Measurements from ENCODE around the gene EEF1A2.

Gene EEF1A2

GRCh38 chr20:63525185-63525584 is 26.3 kb upstream of the EEF1A2 start:
- peak overlapping the region; percentile 29 for H3K27ac ChIP-seq
- no peak for TF ChIP-seq ZFX (IDR thresholded peaks at IDR 0.05; ENCODE audit: borderline replicate concordance)

DNA sequence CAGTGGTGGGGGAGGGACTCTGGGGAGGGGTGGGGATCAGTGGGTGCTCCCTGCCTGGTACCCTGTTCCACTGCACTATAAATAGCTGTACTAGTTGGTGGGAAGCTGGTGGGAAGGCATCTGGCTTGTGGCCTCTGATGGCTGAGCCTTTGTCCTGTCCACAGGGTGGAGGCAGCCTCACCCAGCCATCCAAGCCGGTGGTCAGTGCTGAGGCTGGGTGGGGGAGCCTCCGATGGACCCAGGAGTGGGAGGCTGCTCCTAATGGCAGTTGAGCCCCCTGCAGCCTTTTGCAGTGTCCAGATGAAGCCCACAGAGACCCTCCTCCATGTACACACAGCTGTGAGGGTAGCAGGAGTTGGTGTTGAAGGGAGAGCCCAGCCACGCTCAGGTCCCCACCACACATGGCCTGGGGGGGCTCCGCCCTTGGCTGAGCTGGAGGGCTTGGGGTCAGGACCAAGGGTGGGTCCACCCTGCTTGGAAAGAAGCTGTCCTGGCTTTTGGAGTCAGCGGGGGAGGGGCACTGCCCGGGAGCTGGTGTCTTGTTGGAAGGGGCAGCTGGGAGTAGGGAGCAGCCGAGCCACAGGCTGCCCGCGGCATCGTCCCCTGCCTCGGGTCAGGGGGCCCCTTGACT is 24.2 kb upstream of the EEF1A2 start:
- TF ChIP-seq ZFX (IDR thresholded peaks at IDR 0.05; ENCODE audit: borderline replicate concordance) (no peak), CTCF (IDR thresholded peaks at IDR 0.05) (no peak)
- no peak overlapping the region for H3K27ac ChIP-seq

DNA sequence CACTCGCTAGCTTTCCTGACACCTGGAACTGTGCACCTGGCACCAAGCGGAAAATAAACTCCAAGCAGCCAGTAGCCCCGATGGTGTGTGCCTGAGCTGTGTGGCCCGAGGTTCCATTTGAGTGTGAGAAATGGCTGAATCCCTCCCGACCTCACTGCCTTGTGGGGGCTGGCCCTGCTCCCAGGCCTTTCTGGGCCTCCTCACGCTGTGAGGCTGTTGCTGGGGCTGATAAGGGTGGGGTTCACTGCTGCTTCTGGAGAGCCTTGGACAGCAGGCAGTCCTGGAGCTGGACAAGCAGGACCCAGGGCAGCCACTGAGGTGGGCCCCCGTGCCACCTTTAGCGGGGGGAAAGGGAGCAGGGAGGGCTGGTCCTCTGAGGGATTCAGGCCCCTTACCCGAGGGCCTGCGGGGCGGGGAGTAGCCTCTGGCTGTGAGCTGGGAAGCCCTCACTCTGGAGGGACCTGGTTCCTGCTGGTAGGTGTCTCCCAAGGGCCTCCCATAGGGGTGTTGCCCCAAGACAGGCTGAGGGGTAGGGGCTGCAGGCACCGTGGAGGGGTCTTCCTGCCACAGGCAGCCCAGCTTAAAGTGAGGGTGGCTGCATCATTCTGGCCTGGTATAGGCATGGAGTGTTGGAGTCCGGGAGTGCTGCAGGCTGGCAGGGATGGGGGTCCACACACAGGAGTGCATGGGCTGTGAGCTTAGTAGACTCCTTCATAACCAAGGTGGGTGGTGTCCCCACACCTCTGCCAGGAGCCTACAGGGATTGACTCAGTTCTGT is 23.4 kb upstream of the EEF1A2 start:
- TF ChIP-seq CTCF (IDR thresholded peaks at IDR 0.05) (no peak), ZFX (IDR thresholded peaks at IDR 0.05; ENCODE audit: borderline replicate concordance) (no peak)
- H3K27ac ChIP-seq: no peak overlapping the region

DNA sequence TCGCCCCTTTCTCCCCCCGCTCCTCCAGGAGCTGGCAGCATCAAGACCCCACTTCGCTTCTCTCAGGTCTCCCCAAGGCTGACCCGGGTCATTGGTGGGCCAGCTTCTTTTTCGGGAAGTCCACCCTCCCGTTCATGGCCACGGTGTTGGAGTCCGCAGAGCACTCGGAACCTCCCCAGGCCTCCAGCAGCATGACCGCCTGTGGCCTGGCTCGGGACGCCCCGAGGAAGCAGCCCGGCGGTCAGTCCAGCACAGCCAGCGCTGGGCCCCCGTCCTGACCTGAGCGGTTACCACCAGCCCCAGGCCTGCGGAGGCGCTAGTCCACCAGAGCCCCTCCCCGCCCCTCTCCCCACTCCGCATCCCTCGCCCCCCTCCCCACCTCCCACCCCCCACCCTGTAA is 22.7 kb upstream of the EEF1A2 start:
- TF ChIP-seq ZFX (IDR thresholded peaks at IDR 0.05; ENCODE audit: borderline replicate concordance) (no peak), CTCF (IDR thresholded peaks at IDR 0.05) (no peak)
- peak overlapping the region; percentile 92 for H3K27ac ChIP-seq

GRCh38 chr20:63520934-63521601 is 22.2 kb upstream of the EEF1A2 start:
- peak overlapping the region; percentile 92 for H3K27ac ChIP-seq
- TF ChIP-seq ZFX (IDR thresholded peaks at IDR 0.05; ENCODE audit: borderline replicate concordance) (no peak), CTCF (IDR thresholded peaks at IDR 0.05) (no peak)

DNA sequence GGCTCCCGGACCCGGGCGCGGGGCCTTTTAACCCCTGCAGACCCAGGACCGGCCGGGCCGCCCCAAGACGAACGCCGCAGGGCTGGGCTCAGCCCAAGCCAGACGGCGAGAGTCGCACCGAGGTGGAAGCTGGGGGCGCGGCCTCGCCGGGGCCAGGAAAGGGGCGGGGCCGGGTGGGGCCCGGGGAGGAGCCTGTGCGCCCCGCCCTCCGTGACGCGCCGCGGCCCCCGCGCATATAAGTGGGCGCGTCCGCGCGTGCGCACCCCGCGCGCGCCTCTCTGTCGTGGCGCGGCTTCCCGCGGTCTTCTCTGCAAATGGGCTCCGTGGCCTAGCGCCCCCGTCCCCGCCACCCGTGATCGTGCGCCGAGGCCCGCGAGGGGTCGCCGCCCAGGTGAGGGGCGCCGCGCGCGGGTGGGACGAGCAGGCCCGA is 21.6 kb upstream of the EEF1A2 start, which contains the start of gene PPDPF:
PPDPF (plus strand) TSS at position 262 of the 430 bp plus-strand sequence. CDS start 544 bp downstream, outside the sequence.
- peak within 1 kb of the TSS; percentile 92 for H3K27ac ChIP-seq
- no peak for TF ChIP-seq ZFX (IDR thresholded peaks at IDR 0.05; ENCODE audit: borderline replicate concordance)
- no peak for TF ChIP-seq CTCF (IDR thresholded peaks at IDR 0.05)

GRCh38 chr20:63519668-63520503 is 21.0 kb upstream of the EEF1A2 start:
- peak overlapping the region; percentile 92 for H3K27ac ChIP-seq

More at GRCh38 chr20:63519668-63520503, 21.0 kb upstream of the EEF1A2 start:
- peak; percentile 25; the same call in 1 of the 2 replicates for TF ChIP-seq CTCF (IDR thresholded peaks at IDR 0.05)
- TF ChIP-seq ZFX (IDR thresholded peaks at IDR 0.05; ENCODE audit: borderline replicate concordance): no peak

All from 22Rv1 (cell line).